ENCODE measurements around the gene LSG1.

Gene LSG1

DNA sequence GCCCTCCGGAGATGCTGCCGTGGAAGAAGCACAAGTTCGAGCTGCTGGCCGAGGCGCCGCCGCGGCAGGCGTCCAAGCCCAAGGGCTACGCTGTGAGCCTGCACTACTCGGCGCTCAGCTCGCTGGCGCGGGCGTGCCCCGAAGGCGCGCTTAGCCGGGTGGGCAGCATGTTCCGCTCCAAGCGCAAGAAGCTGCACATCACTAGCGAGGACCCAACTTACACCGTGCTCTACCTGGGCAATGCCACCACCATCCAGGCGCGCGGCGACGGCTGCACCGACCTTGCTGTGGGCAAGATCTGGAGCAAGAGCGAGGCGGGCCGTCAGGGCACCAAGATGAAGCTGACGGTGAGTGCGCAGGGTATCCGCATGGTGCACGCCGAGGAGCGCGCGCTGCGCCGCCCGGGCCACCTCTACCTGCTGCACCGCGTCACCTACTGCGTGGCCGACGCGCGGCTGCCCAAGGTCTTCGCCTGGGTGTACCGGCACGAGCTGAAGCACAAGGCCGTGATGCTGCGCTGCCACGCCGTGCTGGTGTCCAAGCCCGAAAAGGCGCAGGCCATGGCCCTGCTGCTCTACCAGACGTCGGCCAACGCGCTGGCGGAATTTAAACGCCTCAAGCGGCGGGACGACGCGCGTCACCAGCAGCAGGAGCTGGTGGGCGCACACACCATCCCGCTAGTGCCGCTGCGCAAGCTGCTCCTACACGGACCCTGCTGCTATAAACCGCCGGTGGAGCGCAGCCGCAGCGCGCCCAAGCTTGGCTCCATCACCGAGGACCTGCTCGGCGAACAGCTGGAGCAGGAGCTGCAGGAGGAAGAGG lies 15.0 kb upstream of the LSG1 start:
- no peak for DNase-seq

DNA sequence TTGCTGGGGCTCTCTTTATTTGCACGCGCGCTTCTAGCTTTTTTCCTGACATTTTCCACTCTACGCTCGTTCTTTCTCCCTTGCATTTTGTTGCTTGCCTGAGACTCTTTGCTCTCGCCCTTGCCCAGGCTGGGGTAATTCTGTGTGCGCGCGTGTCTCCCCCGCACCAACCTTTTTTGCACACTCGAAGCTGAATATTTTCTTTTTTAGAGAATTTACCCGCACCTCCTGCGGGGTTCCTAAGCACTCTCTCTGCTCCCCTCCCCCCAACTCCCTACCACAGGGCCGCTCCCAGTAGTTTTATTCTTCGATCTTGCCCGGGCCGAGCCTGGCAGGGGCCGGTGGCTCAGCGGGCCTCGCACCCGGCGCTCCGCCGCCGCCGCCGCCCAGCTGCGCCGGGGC lies 14.4 kb upstream of the LSG1 start:
- DNase-seq = no peak

DNA sequence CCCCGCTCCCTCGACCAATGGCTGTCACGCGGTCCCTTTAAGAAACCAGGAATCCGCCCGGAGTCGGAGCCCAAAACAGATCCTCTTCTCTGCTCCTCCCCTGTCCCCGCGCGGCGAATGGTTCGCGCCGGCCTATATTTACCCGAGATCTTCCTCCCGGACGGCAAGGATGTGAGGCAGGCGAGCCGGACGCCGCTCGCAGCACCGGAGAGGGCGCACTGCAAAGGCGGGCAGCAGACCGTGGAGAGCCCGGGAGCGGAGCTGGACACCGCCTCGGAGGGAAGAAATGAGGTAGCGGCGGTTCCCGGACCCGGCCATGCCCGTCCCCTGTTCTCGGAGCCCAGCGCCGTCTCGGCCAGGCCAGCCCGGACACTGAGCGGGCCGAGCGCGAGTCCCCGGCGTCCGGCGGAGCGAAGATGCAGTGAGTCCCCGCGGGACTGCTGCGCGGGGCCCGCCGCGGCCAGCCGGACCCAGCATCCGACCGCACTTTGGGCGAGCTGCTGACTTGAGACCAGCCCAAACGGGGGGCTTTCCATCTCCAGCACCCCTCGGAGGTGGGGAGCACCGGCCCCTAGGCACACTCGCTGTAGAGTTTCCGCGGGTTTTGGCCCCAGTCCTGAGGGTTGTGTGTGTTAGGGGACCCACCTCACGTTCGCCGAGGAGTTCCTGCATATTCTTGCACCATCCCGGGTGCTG lies 13.9 kb upstream of the LSG1 start, which contains the start of gene FAM43A:
TSS of gene FAM43A (plus strand) at position 166 of the 696 bp plus-strand sequence. CDS start 944 bp downstream, outside the sequence.
- peak; percentile 66 to 88 for DNase-seq

DNA sequence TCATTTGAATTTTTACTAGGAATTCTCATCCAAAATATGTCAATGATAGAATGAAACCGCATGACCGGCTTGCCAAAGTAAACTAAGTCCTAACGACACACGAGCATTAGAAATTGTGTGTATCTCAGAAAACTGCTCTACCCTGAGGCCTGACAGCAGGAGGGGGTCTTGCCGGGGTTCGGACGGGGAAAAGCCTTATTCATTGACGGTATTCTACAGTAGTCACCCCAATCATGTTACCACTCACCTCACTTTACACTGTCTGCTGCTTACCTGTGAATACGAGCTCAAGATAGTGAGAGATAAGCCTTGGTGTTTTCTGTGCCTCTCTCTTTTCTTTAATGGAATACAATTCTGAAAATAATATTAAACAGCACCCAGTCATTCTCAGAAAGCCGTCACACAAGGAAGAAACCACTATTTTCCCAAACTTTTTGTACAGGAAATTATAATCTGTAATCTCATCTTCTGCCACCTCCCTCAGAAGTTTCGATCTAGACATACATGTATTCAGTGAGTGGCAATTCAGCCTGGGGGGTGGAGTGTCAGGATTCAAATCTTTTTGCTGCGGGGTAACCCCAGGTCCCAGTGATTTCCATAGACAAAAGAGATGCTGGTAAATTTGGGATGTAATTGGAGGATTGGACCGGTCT lies 13.2 kb upstream of the LSG1 start:
- DNase-seq = no peak

DNA sequence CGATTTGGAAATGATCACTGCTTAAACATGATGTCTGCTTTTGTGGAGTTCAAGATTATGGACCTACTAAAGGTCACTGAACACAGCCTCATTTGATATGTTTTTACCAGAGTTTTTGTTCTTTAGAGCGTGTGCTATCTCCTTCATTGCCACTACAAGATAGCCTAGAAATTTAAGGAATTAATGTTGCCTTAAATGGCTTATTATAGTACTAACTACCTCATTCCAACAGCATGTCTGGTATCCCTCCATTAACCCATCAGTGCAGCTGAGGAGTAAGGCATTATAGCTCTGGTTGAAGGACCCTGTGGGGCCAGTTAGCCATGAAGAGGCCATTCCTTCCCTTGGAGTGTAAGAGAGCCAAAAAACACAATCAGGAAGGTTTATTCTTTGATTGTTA lies 11.4 kb upstream of the LSG1 start:
- no peak for DNase-seq

DNA sequence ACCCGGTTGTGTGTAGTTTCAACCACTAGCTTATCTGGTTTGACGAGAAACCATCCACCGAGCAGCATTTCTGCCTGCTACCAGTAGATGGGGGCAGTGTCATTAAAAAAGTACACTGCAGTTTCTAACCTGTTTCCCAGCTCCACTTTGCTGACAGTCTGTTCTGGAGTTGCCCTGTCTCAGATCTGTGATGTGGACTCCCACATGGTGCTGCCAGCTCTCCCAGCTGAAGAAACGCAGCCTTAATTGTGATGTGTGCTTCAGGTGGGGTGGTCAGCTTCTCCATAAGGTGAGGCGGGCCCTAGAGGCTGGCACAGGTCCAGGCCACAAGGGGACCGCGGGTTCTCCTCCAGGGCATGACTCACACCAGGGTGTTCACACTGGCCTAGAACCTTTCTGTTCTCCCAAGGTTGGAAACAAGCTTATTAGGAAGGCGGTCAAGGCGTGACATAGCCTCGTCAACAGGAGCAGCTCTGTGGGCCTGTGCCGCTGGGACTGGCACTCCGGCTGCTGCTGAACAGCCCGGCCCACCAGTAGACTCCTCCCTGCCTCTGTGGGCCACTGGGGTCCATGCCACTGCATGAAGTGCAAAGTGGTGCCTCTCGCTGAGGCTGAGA lies 10.8 kb upstream of the LSG1 start:
- DNase-seq = peak in 1 of 2 experiments; percentile 56

DNA sequence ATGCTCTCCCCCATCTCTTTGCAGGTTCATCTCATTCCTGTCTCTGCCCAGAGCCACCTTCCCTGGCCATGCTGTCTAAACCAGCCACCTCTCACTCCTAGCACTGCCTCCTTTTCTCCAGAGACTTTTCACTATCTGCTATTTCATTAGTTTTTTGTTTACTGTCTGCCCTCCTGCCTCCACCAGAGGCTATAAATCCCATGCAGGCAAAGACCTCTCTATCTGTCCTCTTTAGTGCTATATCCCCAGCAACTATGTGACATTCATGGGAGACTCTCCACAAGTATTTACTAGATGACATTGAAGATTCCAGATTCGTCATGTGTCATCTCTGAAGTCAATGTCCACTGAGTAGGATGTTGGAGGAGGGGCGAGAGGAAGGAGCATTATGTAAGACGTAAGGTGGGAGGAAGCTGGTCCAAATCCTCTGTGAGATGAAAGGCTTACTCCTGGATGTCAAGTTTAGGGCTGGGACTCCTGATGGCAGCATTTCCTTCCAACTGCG lies 10.2 kb upstream of the LSG1 start:
- DNase-seq = no peak

DNA sequence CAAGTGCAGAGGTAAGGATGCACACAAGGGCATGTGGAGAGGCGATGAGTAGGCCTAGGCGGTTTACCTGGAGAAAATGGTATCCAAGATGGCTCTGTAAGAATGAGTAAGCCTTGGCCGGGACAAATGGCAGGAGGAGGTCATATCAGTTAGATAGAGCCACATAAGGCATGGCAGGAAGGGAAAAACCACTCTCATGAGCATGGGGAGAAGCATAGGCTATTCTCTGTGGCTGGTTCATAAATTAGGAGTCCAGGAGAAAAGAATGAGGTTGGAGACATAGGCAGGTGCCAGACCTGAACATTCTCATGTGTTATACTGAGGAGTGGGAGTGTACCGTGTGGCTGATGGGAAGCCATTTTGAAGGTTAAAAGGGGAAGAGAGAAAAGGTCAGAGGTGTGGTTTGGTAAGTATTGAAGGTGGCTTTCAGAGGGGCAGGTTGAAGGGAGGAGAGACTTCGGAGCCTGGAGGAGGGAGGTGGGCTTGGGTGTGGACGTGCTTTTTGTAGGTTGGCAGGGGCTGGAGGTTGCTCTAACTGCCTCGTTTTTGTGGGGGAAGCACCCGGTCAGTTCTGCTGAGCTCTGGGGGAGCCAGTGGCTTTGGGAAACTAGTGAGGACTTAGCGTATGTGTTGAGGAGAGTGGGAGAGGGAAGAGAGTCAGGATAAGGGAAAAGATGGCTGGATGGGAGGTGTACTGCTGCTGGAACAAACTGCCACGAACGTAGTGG lies 9.1 kb upstream of the LSG1 start:
- DNase-seq = no peak

DNA sequence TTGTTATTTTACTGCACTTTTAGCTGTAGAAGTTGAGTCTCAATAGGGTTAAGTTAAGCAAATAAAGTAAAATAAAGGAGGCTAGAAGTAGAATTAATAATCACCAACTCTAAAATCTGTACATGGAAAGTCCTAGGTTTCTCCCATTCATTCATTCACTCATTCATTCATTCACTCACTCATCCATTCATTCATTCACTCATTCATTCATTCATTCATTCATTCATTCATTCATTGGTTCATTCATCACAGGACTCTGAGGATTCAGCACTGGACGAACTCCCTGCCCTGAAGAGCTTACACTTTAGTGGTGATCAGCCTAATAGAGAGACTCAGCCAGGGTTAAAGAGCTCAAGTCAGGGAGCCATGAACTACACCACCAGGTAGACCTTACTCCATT lies 4.5 kb upstream of the LSG1 start:
- DNase-seq = no peak

DNA sequence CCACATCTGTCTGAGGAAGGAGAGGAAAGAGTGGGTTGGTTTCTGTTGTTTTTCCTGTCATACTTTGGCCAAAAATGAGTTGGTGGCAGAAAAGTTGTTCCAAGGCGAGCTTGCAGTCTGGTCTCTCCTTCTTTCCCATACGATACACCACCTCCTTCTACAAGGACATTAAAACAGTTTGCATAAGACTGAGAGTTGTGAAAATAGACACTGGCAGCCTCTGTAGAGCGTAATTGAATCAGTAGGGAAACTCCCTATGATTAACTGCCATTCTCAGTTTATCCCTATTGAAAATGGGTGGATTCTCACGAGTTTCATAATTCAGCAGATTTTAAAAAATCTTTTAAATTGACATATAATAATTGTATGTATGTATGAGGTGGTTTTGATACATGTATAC lies 3.7 kb upstream of the LSG1 start:
- DNase-seq = no peak

DNA sequence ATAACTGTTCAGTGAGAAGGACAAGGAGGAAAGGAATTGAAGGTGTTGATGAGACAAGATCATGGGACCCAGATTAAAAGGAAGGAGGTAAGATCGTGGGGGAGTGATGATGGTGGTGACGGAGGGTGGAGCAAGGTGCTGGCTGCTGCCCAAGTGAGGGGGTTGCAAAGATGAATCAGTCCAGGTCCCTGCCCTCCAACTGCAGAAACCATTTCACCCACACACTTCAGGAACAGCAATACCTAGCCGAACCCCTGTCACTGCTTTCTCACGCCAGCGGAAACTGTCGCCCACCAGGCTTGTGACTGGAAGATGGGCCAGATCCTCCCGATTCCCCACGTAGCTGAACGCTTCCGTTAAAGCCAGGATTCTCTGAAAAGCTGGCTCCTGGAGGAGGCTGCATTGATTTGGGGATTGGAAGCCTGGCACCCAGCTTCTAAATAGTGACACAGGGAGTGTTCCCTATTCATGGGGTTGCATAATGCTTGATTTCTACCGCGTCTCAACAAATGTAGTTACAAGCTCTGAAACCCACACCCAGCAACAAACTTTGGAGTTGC lies 3.2 kb upstream of the LSG1 start:
- DNase-seq = no peak

DNA sequence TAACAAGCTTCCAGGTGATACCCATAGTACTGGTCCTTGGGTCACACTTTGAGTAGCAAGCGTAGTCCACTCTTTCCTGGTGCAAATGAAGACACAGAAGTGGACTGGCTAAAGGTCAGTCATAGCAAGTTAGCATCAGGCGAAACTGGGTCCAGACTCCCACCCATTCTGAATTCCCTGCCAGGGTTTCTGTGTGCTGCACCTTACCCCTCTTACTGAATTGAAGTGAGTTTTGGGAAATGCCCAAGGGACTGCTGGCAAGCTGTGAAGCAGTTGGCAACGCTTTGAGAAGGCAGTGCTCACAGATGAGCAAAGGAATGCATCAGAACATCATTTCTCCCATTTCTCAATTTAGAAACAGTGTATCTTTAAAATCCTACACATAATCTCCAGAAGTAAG lies 1.8 kb upstream of the LSG1 start:
- no peak for DNase-seq

DNA sequence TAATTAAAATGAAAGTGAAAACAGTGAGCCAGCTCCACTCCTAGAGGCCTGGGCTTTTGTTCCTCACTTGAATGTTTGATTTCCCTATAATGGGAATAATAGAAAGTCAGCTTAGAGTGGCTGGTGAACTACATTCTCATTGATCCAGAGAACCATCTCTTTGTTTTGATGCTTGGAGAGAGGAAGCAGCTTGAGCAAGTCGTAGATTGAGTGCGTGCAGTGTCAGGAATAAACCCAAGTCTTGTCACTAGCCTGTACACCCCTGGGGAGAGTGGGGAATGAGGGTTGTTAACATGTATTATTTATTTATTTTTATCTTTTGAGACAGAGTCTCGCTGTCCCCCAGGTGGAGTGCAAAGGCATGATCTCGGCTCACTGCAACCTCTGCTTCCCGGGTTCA lies 885 bp upstream of the LSG1 start:
- no peak for DNase-seq

DNA sequence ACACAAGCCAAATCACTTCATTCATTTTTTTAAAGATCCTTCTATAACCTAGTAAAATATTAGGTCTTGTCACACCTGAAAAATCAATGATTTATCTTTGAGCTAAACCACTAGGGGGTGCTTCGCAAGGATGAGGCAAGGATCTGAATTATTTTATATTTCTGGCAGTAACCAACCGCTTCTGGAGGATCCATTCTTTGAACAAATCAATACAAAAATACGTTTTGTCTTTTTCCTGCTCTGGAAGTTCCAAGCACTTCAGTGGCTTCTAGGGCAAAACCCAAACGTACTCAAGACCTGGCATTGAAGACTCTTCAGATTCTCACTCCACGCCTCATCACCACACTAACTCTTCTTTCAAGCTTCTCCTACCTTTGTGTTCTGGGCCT lies 486 bp downstream of the LSG1 start:
- DNase-seq = no peak

DNA sequence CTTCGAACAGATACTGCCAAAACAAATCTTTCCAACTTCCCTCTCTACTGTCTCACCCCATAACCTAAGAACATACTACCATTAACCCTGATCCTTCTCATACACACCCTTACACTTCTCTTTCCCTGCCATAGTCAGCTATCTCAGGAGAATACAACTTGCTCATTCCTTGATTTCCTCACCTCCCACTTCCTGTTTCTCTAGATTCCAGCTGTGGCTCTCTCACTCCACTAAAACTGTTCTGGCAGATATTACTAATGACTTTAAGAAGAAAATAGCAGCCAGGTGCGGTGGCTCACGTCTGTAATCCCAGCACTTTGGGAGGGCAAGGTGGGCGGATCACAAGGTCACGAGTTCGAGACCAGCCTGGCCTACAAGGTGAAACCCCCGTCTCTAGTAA lies 4.6 kb downstream of the LSG1 start:
- no peak for DNase-seq

DNA sequence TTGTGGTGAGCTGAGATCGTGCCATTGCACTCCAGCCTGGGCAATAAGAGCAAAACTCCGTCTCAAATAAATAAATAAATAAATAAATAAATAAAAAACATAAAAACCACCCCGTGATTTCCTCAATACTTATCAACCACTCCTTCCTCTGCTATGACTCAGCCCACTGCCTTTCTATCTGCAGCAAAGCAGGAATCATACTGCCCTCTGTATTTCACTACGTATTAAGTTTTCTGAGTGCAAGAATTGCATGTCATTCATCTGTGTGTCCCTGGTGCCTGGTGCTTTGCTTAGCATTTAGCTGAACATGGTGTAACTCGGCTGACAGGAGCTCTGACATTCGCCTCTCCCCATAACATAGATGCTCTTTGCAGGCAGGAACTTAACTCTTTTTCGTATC lies 7.1 kb downstream of the LSG1 start:
- DNase-seq = no peak

DNA sequence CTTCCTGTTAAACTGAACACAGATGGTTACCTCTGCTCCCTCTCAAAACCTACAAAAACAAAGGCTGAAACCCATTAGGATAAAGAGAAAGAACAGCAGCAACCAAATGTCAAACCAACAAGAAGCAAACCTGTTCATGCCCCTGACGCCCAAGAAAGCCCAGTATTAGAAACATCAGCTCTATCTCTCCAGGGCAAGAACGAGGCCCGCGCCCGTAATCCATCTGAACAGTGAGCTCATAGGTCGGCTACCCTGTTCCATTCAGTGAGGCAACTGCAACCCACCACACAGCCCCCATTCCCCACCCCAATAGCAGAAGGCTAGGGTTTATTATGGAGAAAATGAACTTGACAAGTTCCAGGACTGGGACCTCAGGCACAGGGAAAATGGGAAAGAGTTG lies 10.0 kb downstream of the LSG1 start:
- no peak for DNase-seq

DNA sequence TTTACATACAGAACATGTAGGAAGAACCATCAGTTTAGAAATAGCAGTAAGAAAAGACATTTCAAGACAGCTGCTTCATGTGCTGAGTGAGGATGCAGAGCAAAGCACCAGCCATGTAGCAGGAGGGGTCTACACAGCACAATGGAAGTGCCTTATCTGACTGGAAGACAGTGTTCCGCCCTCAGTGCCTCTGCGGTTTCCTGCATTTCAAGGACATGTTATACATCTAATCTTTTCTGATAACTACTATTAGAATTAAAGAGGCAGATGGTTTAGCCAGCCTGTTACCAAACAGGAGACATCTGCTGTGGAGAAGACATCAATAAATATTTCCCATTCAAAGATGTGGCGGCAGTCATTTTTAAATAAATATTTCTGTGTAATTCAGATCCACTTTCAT lies 10.6 kb downstream of the LSG1 start:
- DNase-seq = no peak

DNA sequence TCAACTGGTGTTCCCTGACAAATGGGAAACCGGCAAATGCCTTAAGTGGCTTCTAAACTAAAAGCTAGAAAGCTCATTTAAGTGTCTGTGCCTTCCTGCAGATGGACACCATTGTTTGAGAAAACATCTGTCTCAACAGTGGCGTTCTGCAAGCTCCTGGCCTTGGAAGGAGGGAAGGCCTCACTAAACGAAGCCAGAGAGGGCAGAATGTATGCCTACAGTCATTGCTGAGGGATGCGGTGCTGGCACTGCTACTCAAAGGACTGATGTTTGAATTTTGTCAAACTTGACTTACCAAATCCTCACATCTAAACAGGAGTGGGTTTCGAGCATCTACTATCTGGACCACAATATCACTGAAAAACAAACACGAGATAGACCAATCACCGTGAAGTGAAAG lies 12.2 kb downstream of the LSG1 start:
- no peak for DNase-seq

DNA sequence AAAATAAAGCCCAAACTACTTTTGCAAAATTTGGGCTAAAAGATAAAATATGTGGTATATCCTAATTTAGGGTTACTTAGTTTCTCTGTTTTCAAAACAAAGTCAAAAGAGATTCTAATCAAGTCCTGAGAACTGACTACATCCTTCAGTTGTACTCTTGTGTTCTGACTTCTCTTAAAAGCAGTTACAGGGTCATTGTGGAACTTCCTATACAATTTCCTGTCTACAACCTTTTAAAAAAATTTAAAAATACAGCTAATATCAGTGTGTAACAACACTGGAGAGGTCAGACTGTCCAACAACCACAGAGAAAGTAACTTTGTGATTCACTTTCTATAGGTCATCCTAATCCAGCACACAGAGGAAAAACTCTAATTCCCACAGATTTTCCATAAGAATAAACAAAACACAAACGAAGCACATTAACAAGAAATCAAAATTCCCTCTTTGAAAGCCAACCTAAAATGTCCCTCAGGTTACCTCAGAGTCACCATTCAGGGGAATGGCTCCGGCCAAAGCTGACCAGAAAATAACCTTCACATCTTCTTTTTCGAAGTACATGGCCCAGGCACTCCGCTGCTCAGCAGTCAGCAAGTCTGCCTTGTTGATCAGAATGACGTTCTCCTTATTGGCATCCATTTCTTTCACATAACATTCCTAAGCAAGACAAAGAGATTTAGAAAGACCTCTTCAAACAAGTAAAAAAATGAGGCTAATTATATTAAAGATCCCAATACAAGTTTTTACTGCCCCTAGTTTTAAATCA lies 13.3 kb downstream of the LSG1 start:
- DNase-seq = no peak

DNA sequence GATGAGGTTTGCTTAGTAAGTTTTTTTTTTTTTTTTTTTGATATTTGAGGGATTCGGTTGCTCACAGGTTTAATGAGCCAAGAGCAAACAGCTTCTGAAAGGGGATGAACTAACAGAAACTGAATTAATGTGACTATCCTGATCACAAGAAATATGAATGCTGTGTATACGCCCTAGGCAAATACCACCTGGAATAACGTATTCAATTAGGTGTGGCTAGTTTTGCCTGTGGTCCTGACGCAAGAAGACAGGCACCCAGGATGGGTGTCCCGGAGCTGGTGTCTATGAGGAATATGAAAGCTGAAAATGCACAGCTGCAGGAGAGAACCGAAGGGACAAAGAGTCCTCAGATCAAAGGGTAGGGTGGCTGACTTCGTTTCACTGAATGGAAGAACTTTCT lies 14.6 kb downstream of the LSG1 start:
- no peak for DNase-seq

DNA sequence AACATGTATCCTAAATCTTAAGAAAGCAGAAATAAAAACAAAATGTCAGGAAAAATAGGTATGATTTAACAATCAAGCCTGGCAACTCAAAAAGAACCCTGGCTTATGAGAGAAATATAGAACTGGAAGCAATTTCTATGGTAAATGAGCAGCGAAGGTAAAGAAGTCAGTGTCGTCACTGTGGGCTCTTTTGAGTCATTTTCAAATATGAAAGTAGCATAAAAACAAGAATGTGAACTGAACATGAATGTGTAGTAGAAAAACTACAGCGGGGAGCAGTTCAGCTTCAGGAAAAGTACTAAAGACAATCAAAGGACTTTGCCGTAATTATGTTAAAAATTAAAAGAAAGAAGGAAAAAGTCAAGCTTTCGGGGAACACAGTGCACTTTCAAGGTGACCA lies 17.5 kb downstream of the LSG1 start:
- no peak for DNase-seq
